ENCODE measurements around the gene NREP. TPM values are rescaled to one million over a fixed set of nuclear protein-coding genes. Genes with fewer than 3 reads are reported as not detected.
A peak's percentile ranks its signal among the peaks of the same experiment; 100 is the strongest.

NREP gene
- polyA plus RNA-seq, 1 experiment, result 387 TPM

DNA sequence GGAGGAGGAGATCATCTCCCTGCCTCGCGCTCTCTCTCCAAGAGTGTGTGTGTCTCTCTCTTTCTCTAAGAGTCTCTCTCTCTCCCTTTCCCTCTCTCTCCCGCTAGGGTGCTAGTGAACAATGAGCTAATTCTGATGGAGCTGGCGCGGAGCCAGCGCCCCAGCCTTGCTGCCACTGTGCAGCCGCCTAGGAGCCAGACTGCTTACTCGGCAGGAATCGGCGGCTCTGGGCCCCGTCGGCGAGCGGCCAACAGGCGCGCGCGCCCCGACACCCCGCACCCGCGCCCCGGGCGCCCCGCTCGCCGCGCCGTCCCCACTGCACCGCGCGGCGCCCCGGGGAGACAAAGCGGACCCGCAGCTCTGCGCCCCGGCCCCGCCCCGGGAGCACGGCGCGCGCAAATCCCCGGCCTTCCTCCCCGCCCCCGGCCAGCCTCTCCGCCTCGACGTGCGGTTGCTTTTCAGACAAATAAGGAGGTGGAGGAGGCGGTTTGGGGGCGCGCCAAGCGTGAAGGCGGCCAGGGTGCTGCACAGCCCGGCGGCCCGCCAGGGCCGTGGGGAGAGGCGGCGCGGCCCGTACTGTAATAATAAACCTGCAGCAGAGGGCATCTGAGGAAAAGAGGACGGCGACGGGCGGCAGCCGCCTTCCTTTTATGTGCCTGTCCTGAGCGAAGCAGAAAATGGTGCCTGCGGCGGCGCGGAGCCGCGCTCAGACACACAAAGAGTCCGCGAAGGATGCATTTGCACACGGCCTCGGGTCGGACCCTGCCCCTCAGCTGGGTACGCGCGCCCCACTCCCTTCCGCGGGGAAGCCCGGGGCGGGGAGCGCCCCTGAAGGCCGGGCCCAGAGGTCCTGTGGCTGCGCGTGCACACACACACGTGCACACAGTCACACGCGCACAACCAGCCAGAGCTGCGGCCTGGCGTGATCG lies 625 bp upstream of the NREP start:
- no peaks in the 10 kb centered on the region for H3K27me3 ChIP-seq (ENCODE audit: control insufficient read depth, insufficient read depth, low read length)
- TF ChIP-seq, protein P1, sequence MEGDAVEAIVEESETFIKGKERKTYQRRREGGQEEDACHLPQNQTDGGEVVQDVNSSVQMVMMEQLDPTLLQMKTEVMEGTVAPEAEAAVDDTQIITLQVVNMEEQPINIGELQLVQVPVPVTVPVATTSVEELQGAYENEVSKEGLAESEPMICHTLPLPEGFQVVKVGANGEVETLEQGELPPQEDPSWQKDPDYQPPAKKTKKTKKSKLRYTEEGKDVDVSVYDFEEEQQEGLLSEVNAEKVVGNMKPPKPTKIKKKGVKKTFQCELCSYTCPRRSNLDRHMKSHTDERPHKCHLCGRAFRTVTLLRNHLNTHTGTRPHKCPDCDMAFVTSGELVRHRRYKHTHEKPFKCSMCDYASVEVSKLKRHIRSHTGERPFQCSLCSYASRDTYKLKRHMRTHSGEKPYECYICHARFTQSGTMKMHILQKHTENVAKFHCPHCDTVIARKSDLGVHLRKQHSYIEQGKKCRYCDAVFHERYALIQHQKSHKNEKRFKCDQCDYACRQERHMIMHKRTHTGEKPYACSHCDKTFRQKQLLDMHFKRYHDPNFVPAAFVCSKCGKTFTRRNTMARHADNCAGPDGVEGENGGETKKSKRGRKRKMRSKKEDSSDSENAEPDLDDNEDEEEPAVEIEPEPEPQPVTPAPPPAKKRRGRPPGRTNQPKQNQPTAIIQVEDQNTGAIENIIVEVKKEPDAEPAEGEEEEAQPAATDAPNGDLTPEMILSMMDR (IDR thresholded peaks at IDR 0.05; ENCODE audit: insufficient read depth, low read depth, low read length), result peak; percentile 58

GRCh38 chr5:111755942-111756381 lies 1.0 kb downstream of the NREP start:
- no peak for DNase-seq (ENCODE audit: low read depth)
- ChIA-PET POLR2A (no interaction called here), CTCF (interaction anchor here (1.4 to 2.6 kb wide), 2 partner anchors 12 to 224 kb away, joined by 4 to 6 read pairs; no protein-coding TSS in a partner anchor)
- Histone ChIP-seq H3K4me3 (ENCODE audit: low read depth, low read length) (peak overlapping the region; percentile 73), H3K36me3 (ENCODE audit: control insufficient read depth, insufficient read depth, low read length) (no peaks in the 10 kb centered on the region; the same call in 1 of the 2 replicates), H3K27me3 (ENCODE audit: control insufficient read depth, insufficient read depth, low read length) (no peaks in the 10 kb centered on the region)
- TF ChIP-seq, protein P1 (IDR thresholded peaks at IDR 0.05; ENCODE audit: insufficient read depth, low read depth, low read length), result 0 out of 2 replicates have a peak, but pooled peaks have one; percentile 7

More for the DNA sequence above, 625 bp upstream of the NREP start:
- ChIA-PET POLR2A (interaction anchor here (0.6 to 1.4 kb wide), 6 partner anchors 36 to 403 kb away, joined by 3 to 6 read pairs (median 4); no protein-coding TSS in a partner anchor), CTCF (interaction anchor here (0.7 to 1.8 kb wide), 11 partner anchors 9 to 323 kb away, joined by 3 to 5 read pairs (median 4); no protein-coding TSS in a partner anchor)
- Histone ChIP-seq H3K36me3 (ENCODE audit: control insufficient read depth, insufficient read depth, low read length) (no peaks in the 10 kb centered on the region; the same call in 1 of the 2 replicates), H3K4me3 (ENCODE audit: low read depth, low read length) (peak overlapping the region; percentile 73)
- peak; percentile 75 for DNase-seq (ENCODE audit: low read depth)

DNA sequence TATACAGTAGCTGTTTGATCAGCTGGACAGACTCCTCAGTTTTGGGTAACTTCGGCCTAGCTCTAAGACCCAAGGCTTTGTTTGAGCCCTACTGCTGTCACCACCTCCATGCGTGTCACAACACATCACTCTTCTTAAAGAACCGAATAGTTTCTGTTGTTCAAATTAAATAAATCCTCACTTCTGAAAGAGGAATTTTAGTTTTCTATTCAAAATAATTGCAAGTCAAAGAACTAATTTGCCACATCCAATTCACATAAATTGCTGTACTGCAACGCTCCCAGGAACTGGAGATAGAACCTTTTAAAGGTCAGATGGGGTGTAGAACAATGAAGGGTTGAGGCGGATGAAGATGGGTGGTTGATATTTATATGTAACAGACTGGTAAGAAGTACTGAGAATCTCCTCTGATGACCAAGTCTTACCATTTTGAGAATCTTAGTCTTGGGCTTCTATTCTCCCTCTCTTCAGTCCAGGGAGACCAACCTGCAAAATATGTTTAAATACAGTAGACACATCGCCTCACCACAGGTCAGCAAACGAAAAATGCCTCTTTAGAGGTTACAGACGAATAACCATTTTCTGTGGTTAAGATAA lies 1.6 kb downstream of the NREP start:
- Histone ChIP-seq H3K36me3 (ENCODE audit: control insufficient read depth, insufficient read depth, low read length) (no peaks in the 10 kb centered on the region; the same call in none of the 2 replicates), H3K4me3 (ENCODE audit: low read depth, low read length) (peak overlapping the region; percentile 73), H3K27me3 (ENCODE audit: control insufficient read depth, insufficient read depth, low read length) (no peaks in the 10 kb centered on the region)
- no peak for DNase-seq (ENCODE audit: low read depth)
- TF ChIP-seq, protein P1 (IDR thresholded peaks at IDR 0.05; ENCODE audit: insufficient read depth, low read depth, low read length), result no peak
- CTCF ChIA-PET, result interaction anchor here (1.1 to 2.6 kb wide), 3 partner anchors 205 to 420 kb away, joined by 3 to 11 read pairs (median 6); no protein-coding TSS in a partner anchor
- POLR2A ChIA-PET, result interaction anchor here (0.9 to 1.2 kb wide), 2 partner anchors 11 to 205 kb away, joined by 4 to 5 read pairs; no protein-coding TSS in a partner anchor

DNA sequence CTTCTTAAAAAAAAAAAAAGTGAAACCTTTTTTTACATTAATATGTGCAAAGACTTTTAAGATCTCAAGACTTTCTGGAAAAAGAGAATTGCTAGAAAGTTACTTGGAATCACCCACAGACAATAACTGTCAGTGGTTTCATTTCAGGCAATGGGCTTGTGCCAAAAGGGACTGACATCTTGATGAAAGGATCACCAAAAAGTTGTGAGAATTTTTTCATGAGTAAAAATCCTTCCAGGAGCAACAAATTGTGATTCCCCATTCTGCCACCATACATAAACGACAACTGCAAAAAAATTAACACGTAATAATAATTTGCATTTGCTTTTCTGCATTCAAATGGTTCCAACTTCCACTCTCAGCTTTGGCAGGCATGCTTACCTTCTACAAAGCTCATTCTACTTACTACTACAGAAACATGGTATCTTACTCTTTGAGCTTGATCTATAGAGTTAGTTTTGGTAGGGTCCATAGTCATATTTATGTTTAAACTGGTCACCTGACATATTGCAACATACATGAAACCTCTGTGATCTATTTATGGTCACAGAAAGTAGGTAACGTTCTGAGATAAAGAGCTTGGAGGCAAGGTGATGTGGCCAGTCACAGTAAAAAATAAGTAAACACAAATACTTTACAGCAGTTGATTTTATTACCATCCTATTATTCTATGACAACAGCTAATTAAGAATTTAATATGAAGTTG lies 3.0 kb downstream of the NREP start:
- TF ChIP-seq, protein P1 (IDR thresholded peaks at IDR 0.05; ENCODE audit: insufficient read depth, low read depth, low read length), result no peak
- ChIA-PET CTCF (interaction anchor here (0.6 to 2.6 kb wide), 4 partner anchors 100 to 222 kb away, joined by 3 to 11 read pairs (median 4); no protein-coding TSS in a partner anchor), POLR2A (interaction anchor here (0.7 to 1.2 kb wide), 3 partner anchors 13 to 204 kb away, joined by 3 to 5 read pairs (median 4); no protein-coding TSS in a partner anchor)
- DNase-seq (ENCODE audit: low read depth), result no peak
- Histone ChIP-seq H3K36me3 (ENCODE audit: control insufficient read depth, insufficient read depth, low read length) (peaks cover 5% of the 10 kb centered on the region), H3K4me3 (ENCODE audit: low read depth, low read length) (peak overlapping the region; percentile 73), H3K27me3 (ENCODE audit: control insufficient read depth, insufficient read depth, low read length) (no peaks in the 10 kb centered on the region)
